Suprapubic skin (tissue), 4 donors: ENCODE data around the gene KIF18B.

Source experiments
- CTCF ChIP-seq, 2 donors: fragments of 200-600 bp in 1 of 2; fragments of 450-650 bp in 1 of 2; sonication (generic) in 1 of 2; IDR thresholded peaks; one replicate each; pipeline ENCODE4 v1.5.1; 2016 to 2019; ENCODE audit warnings: antibody characterized with exemption in 2 of 2, mild to moderate bottlenecking in 1 of 2, moderate library complexity in 1 of 2
- POLR2A ChIP-seq, 2 donors: fragments of 450-650 bp; IDR thresholded peaks; one replicate each; pipeline ENCODE4 v1.6.1; 2017; ENCODE audit warnings: antibody characterized with exemption in 2 of 2, mild to moderate bottlenecking in 2 of 2, moderate library complexity in 2 of 2
- POLR2AphosphoS5 ChIP-seq, 3 donors: sonication (generic); formaldehyde crosslinking; IDR thresholded peaks; one replicate each; pipeline ENCODE4 v1.6.1; 2017; ENCODE audit warnings: antibody characterized with exemption in 3 of 3

- no peak for TF ChIP-seq CTCF (IDR thresholded peaks at IDR 0.05)
- no peak for TF ChIP-seq POLR2A (IDR thresholded peaks at IDR 0.05)
- TF ChIP-seq POLR2AphosphoS5 (IDR thresholded peaks at IDR 0.05): no peak
Measured at GRCh38 chr17:44880062-44880461, 67.5 kb downstream of the KIF18B start.
